ENCODE data around the gene HOXA5.

HOXA5 gene

GRCh38 chr7:27143023-27143949 is at the start of gene HOXA5:
Gene HOXA5 (minus strand): TSS chr7:27143681. CDS start chr7:27143607, 74 bp downstream.
- DNase-seq: no peak

- no peak for DNase-seq
These were observed 49.3 kb upstream of the HOXA5 start for GRCh38 chr7:27192546-27193334.

- DNase-seq: no peak
These were observed 48.5 kb upstream of the HOXA5 start for GRCh38 chr7:27191833-27192545.

GRCh38 chr7:27191161-27191731 is 47.8 kb upstream of the HOXA5 start:
- no peak for DNase-seq

- DNase-seq: no peak
These were observed 46.7 kb upstream of the HOXA5 start for GRCh38 chr7:27189997-27190748.

GRCh38 chr7:27189295-27189996 is 46.0 kb upstream of the HOXA5 start:
- DNase-seq: no peak

GRCh38 chr7:27188386-27189294 is 45.2 kb upstream of the HOXA5 start:
- no peak for DNase-seq

GRCh38 chr7:27187475-27188385 is 44.2 kb upstream of the HOXA5 start:
- DNase-seq: no peak

- DNase-seq: no peak
These were observed 43.4 kb upstream of the HOXA5 start for GRCh38 chr7:27186668-27187474.

- no peak for DNase-seq
These were observed 42.6 kb upstream of the HOXA5 start for GRCh38 chr7:27185854-27186667.

GRCh38 chr7:27185013-27185853 is 41.8 kb upstream of the HOXA5 start, which contains the start of gene HOXA11:
Gene HOXA11 (minus strand): TSS chr7:27185232. CDS start chr7:27185144, 88 bp downstream.
- no peak for DNase-seq

- no peak for DNase-seq
These were observed 41.0 kb upstream of the HOXA5 start for GRCh38 chr7:27184337-27185012.

- no peak for DNase-seq
These were observed 40.3 kb upstream of the HOXA5 start for GRCh38 chr7:27183682-27184336.

GRCh38 chr7:27182861-27183681 is 39.6 kb upstream of the HOXA5 start:
- DNase-seq: no peak
